ENCODE data around the gene PSME2. TPM values are rescaled to one million over a fixed set of nuclear protein-coding genes. Genes with fewer than 3 reads are reported as not detected.

Gene PSME2
- total RNA-seq, 1 experiment from 2014 or later: 134 TPM

DNA sequence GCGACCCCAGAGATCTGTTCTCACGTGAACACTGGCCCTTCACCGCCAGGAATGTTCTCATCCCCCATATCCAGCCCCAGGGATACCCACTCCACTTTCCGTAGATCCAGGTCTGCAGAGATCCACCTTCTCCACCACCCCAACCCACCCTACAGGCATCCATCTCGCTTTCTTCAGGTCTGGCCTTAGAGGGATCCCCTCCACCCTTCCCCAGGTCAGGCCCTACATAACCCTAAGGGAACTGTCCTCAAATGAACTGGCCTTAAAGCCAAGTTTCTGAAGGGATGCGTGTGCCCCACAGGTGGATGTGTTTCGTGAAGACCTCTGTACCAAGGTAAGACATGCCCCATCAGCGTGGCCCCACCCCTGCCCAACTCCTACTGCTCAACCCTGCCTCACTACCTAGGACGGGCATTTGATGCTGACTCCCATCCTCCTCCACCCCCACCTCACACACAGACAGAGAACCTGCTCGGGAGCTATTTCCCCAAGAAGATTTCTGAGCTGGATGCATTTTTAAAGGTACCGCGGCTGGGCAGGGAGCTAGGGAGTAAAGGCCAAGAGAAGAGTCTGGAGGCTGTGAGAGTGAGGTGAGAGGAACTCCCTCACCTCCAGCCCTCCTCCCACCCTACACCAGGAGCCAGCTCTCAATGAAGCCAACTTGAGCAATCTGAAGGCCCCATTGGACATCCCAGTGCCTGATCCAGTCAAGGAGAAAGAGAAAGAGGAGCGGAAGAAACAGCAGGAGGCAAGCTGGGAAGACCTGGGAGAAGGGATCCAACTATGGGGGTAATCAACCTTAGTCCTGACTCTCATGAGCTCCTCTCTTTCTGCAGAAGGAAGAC, 9.5 kb downstream of the PSME2 start:
- DNase-seq (ENCODE audit: unreplicated experiment): no peak
- intact Hi-C loops (cut with micrococcal nuclease): no loop called here
- H3K27ac Mint-ChIP-seq (ENCODE audit: low read depth, unreplicated experiment): peak overlapping the region; percentile 86
- TF ChIP-seq, protein P1, sequence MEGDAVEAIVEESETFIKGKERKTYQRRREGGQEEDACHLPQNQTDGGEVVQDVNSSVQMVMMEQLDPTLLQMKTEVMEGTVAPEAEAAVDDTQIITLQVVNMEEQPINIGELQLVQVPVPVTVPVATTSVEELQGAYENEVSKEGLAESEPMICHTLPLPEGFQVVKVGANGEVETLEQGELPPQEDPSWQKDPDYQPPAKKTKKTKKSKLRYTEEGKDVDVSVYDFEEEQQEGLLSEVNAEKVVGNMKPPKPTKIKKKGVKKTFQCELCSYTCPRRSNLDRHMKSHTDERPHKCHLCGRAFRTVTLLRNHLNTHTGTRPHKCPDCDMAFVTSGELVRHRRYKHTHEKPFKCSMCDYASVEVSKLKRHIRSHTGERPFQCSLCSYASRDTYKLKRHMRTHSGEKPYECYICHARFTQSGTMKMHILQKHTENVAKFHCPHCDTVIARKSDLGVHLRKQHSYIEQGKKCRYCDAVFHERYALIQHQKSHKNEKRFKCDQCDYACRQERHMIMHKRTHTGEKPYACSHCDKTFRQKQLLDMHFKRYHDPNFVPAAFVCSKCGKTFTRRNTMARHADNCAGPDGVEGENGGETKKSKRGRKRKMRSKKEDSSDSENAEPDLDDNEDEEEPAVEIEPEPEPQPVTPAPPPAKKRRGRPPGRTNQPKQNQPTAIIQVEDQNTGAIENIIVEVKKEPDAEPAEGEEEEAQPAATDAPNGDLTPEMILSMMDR (IDR thresholded peaks at IDR 0.05; ENCODE audit: unreplicated experiment): no peak
- BruUV-seq (replicated peaks): no TSS peak
- CTCF ChIA-PET: interaction anchor here (0.6 to 1.8 kb wide), 8 partner anchors 8 to 232 kb away, joined by 3 to 9 read pairs (median 4); partner anchors contain the start of genes CIDEB, DCAF11 and RNF31
- H3K36me3 Mint-ChIP-seq (ENCODE audit: insufficient read depth, unreplicated experiment): peaks cover 26% of the 10 kb centered on the region
- H3K4me1 Mint-ChIP-seq (ENCODE audit: insufficient read depth, unreplicated experiment): peaks cover 41% of the 10 kb centered on the region
- H3K27me3 Mint-ChIP-seq (ENCODE audit: insufficient read depth, unreplicated experiment): no peaks in the 10 kb centered on the region
- H3K4me3 Mint-ChIP-seq (ENCODE audit: unreplicated experiment): peak overlapping the region; percentile 75
- H3K9me3 Mint-ChIP-seq (ENCODE audit: unreplicated experiment): no peaks in the 10 kb centered on the region
- POLR2A ChIA-PET: interaction anchor here (0.7 to 12.5 kb wide), 17 partner anchors 10 to 816 kb away, joined by 3 to 252 read pairs (median 6); partner anchors contain the start of genes AP1G2, CHMP4A, DCAF11 and GMPR2

DNA sequence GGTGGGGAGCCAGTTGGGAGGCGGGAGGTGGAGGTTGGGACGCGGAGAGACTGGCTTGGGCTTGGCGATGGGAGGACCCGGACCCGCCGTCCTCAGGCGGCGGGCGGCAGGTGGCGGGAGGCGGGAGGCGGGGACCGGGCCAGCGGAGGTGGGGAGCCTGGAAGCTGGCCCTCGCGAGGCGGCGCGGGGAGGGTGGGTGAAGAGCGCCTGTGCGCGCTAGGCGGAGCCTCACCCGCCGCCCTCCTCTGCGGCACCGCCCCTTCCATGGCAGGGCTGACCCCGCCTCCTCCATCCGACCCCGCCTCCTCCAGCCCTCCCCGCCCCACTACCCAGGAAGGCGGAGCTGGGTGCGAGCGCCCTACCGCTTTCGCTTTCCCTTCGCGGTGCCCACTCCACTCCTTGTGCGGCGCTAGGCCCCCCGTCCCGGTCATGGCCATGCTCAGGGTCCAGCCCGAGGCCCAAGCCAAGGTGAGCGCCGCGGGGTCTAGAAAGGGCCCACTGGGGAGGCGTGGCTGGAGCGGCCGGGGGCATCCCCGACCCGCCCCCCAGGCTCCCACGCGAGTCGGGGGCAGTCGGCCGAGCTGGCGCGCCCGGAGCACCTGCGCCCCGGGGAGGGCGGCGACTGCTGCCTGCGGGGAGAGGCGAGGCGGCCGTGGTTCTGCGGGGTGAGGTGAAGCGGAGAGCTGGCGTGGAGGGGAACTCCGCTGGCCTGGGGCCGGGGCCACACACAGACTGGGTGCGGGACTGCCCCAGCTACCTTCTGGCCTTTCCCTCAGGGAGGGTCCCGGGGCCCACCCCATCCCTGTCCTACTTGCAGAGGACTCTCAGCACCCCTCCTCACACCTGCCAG, 10.4 kb downstream of the PSME2 start, which contains the start of gene PSME1:
PSME1 (plus strand) TSS at position 361 of the 850 bp plus-strand sequence; CDS start at position 430, 69 bp downstream.
- no peaks in the 10 kb centered on the region for H3K9me3 Mint-ChIP-seq (ENCODE audit: unreplicated experiment)
- peak; percentile 89 for DNase-seq (ENCODE audit: unreplicated experiment)
- TF ChIP-seq, protein P1 (IDR thresholded peaks at IDR 0.05; ENCODE audit: unreplicated experiment): no peak
- no TSS peak for BruUV-seq (replicated peaks)
- peaks cover 42% of the 10 kb centered on the region for H3K4me1 Mint-ChIP-seq (ENCODE audit: insufficient read depth, unreplicated experiment)
- peak within 1 kb of the TSS; percentile 86 for H3K27ac Mint-ChIP-seq (ENCODE audit: low read depth, unreplicated experiment)
- intact Hi-C loops (cut with micrococcal nuclease): no loop called here
- CTCF ChIA-PET: interaction anchor here (0.6 to 1.8 kb wide), 10 partner anchors 9 to 135 kb away, joined by 3 to 9 read pairs (median 4); partner anchors contain the start of genes IRF9 and PSME2
- H3K36me3 Mint-ChIP-seq (ENCODE audit: insufficient read depth, unreplicated experiment): peaks cover 26% of the 10 kb centered on the region
- H3K4me3 Mint-ChIP-seq (ENCODE audit: unreplicated experiment): peak within 1 kb of the TSS; percentile 75
- no peaks in the 10 kb centered on the region for H3K27me3 Mint-ChIP-seq (ENCODE audit: insufficient read depth, unreplicated experiment)
- POLR2A ChIA-PET: interaction anchor here (0.7 to 12.5 kb wide), 18 partner anchors 8 to 1306 kb away, joined by 3 to 252 read pairs (median 6); partner anchors contain the start of genes AP1G2, CHMP4A, DCAF11 and GMPR2

DNA sequence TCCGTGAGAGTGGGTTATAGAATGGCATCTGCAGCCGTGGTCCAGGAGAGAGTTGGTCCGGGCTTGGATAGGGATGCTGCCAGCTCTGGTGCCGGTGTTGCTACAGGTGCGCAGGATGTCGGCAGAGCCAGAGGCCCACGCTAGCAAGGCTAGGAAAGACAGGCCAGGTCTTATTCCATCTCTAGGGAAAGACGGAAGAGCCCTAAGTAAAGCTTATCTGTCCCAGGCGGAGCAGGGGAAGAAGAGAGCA, 10.9 kb downstream of the PSME2 start:
- TF ChIP-seq, protein P1 (IDR thresholded peaks at IDR 0.05; ENCODE audit: unreplicated experiment): no peak
- Mint-ChIP-seq H3K27ac (ENCODE audit: low read depth, unreplicated experiment) (peak overlapping the region; percentile 14), H3K4me3 (ENCODE audit: unreplicated experiment) (peak overlapping the region; percentile 75), H3K27me3 (ENCODE audit: insufficient read depth, unreplicated experiment) (no peaks in the 10 kb centered on the region), H3K4me1 (ENCODE audit: insufficient read depth, unreplicated experiment) (peaks cover 42% of the 10 kb centered on the region), H3K9me3 (ENCODE audit: unreplicated experiment) (no peaks in the 10 kb centered on the region), H3K36me3 (ENCODE audit: insufficient read depth, unreplicated experiment) (peaks cover 26% of the 10 kb centered on the region)
- ChIA-PET CTCF (interaction anchor here (0.7 to 1.8 kb wide), 8 partner anchors 10 to 108 kb away, joined by 3 to 9 read pairs (median 4); partner anchors contain the start of genes IRF9 and PSME2), POLR2A (interaction anchor here (0.7 to 12.5 kb wide), 14 partner anchors 8 to 1306 kb away, joined by 3 to 252 read pairs (median 10); partner anchors contain the start of genes DCAF11, IPO4, IRF9 and MRPL52)
- intact Hi-C loops (cut with micrococcal nuclease): no loop called here
- no peak for DNase-seq (ENCODE audit: unreplicated experiment)
- no TSS peak for BruUV-seq (replicated peaks)

All from MCF 10A (cell line).